ENCODE measurements around the gene CPED1.
"Not testable (repeated sequence)": the region's sequence is repeated elsewhere in the genome, so short reads cannot be mapped to it uniquely, and the experiment has no call there.

The CPED1 gene

DNA sequence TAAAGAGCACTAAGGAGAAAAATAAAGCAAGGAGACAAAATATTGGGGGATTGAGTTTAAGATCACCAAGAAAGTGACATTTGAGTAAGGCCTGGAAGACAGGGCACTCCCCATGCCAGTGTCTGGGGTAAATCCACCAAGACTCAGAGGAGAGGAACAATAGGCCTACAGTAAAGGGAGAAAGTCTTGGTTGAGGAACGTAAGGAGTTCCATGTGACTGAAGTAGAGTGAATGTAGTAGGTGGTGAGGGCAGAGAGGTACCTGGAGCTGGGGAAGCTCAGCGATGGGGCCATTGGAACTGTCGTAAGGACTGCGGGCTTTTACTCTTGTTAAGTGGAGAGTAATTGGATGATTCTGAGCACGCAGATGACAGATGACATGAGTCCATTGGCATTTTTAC, 69.4 kb downstream of the CPED1 start:
- no peaks in the 10 kb centered on the region for H3K9me3 ChIP-seq (ENCODE audit: control insufficient read depth, low read length)
- H3K4me1 ChIP-seq (ENCODE audit: control insufficient read depth, insufficient read depth, low read length) = no peaks in the 10 kb centered on the region
- no peak overlapping the region for H3K9ac ChIP-seq (ENCODE audit: low read length)
- H3K36me3 ChIP-seq (ENCODE audit: control insufficient read depth, insufficient read depth, low read length) = no peaks in the 10 kb centered on the region
- H3K27me3 ChIP-seq (ENCODE audit: control insufficient read depth, insufficient read depth, low read length) = no peaks in the 10 kb centered on the region
- H3K4me3 ChIP-seq (ENCODE audit: low read length) = no peak overlapping the region

DNA sequence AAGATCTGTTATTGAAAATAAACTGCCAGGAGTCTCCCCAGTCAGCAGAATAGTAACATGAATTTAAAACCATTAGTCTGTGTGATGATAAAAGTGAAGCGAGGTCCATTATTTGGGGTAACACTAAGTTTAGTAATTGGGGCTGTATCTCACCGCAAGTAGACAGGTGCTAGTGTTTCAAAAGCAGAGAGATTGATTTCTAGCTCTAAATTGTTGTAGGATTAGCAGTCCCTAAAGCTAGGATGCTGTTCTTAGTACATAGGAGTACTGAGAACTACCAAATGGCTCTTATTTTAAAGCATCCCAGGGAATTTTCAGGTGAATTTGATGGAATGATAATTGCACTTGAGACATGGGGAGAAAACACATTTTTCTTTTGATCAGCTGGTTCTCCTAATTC, 70.5 kb downstream of the CPED1 start:
- Histone ChIP-seq H3K4me1 (ENCODE audit: control insufficient read depth, insufficient read depth, low read length) (no peaks in the 10 kb centered on the region), H3K9me3 (ENCODE audit: control insufficient read depth, low read length) (no peaks in the 10 kb centered on the region), H3K4me3 (ENCODE audit: low read length) (no peak overlapping the region), H3K36me3 (ENCODE audit: control insufficient read depth, insufficient read depth, low read length) (no peaks in the 10 kb centered on the region), H3K9ac (ENCODE audit: low read length) (no peak overlapping the region), H3K27me3 (ENCODE audit: control insufficient read depth, insufficient read depth, low read length) (no peaks in the 10 kb centered on the region)

DNA sequence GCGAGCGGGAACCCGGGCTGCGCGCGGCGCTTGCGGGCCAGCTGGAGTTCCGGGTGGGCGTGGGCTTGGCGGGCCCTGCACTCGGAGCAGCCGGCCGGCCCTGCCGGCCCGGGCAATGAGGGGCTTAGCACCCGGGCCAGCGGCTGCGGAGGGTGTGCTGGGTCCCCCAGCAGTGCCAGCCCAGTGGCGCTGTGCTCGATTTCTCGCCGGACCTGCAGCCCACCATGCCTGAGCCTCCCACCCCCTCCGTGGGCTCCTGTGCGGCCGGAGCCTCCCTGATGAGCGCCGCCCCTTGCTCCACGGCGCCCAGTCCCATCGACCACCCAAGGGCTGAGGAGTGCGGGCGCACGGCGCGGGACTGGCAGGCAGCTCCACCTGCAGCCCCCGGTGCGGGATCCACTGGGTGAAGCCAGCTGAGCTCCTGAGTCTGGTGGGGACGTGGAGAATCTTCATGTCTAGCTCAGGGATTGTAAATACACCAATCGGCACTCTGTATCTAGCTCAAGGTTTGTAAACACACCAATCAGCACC, 71.5 kb downstream of the CPED1 start:
- not testable (repeated sequence) for H3K9ac ChIP-seq (ENCODE audit: low read length); H3K36me3 ChIP-seq (ENCODE audit: control insufficient read depth, insufficient read depth, low read length); H3K9me3 ChIP-seq (ENCODE audit: control insufficient read depth, low read length); H3K4me1 ChIP-seq (ENCODE audit: control insufficient read depth, insufficient read depth, low read length); H3K4me3 ChIP-seq (ENCODE audit: low read length); H3K27me3 ChIP-seq (ENCODE audit: control insufficient read depth, insufficient read depth, low read length)

DNA sequence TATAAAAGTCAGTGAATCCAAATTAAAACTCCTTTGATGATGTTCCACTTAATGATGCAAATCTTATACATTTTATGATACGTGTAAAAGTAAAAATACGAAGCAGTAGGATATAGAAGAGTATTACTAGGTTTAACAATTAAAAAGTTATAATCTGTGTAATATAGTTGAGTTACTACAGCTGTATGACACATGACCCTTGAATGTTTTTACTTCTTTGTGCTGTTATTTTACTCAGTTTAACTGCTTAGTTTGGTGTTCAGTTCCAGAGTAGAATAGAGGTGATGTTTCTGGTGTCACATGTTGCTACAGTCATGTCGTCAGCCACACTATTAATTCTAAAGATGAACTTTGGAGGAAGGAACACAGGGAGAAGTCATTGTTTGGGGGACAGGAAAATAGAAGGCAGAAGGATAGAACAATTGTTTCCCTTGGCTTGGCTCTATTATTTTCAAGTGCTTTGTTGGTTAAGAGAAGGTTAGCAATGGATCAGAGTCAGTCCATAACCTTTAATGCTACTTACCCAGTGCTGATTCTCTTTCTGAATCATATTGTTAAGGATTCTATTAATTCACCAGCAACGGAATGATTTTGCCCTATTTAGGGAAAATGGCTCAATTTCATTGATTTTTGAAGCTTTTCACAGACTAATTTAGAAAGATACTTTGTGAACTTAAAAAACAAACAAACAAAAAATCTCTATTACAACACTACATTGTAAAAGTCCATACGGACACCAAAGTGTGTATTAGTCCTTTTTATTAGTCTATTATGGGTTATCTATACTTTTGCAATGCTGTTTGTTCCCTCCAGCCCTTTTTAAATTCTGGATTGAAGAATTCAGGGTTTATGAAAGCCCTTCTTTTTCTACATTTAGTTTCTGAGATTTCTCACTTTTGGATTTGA, 73.4 kb downstream of the CPED1 start:
- H3K27me3 ChIP-seq (ENCODE audit: control insufficient read depth, insufficient read depth, low read length) = no peaks in the 10 kb centered on the region
- no peak overlapping the region for H3K9ac ChIP-seq (ENCODE audit: low read length)
- H3K4me3 ChIP-seq (ENCODE audit: low read length) = no peak overlapping the region
- no peaks in the 10 kb centered on the region for H3K4me1 ChIP-seq (ENCODE audit: control insufficient read depth, insufficient read depth, low read length)
- no peaks in the 10 kb centered on the region for H3K9me3 ChIP-seq (ENCODE audit: control insufficient read depth, low read length)
- no peaks in the 10 kb centered on the region for H3K36me3 ChIP-seq (ENCODE audit: control insufficient read depth, insufficient read depth, low read length)

DNA sequence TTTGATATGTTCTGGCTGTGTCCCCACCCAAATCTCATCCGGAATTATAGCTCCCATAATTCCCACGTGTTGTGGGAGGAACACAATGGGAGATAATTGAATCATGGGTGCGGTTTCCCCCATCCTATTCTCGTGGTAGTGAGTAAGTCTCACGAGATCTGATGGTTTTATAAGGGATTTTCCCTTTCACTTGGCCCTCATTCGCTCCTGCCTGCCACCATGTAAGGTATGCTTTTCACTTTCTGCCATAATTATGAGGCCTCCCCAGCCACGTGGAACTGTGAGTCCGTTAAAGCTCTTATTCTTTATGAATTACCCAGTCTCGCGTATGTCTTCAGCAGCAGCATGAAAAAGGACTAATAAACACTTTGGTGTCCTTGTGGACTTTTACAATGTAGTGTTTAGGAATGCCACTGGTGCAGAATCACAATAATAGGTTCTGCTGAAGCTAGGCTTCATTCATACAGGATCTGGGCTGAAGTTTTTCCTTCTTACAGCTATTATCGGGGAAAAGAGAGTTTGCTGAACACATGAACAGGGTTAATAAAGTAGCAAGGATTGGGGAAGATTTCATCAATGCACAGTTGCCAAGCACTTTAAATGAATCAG, 74.3 kb downstream of the CPED1 start:
- H3K4me1 ChIP-seq (ENCODE audit: control insufficient read depth, insufficient read depth, low read length) = no peaks in the 10 kb centered on the region
- H3K4me3 ChIP-seq (ENCODE audit: low read length) = no peak overlapping the region
- H3K9ac ChIP-seq (ENCODE audit: low read length) = no peak overlapping the region
- no peaks in the 10 kb centered on the region for H3K9me3 ChIP-seq (ENCODE audit: control insufficient read depth, low read length)
- H3K36me3 ChIP-seq (ENCODE audit: control insufficient read depth, insufficient read depth, low read length) = no peaks in the 10 kb centered on the region
- no peaks in the 10 kb centered on the region for H3K27me3 ChIP-seq (ENCODE audit: control insufficient read depth, insufficient read depth, low read length)

DNA sequence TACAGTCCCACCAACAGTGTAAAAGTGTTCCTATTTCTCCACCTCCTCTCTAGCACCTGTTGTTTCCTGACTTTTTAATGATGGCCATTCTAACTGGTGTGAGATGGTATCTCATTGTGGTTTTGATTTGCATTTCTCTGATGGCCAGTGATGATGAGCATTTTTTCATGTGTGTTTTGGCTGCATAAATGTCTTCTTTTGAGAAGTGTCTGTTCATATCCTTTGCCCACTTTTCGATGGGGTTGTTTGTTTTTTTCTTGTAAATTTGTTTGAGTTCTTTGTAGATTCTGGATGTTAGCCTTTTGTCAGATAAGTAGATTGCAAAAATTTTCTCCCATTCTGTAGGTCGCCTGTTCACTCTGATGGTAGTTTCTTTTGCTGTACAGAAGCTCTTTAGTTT, 79.2 kb downstream of the CPED1 start:
- H3K27me3 ChIP-seq (ENCODE audit: control insufficient read depth, insufficient read depth, low read length); H3K9ac ChIP-seq (ENCODE audit: low read length); H3K4me1 ChIP-seq (ENCODE audit: control insufficient read depth, insufficient read depth, low read length); H3K9me3 ChIP-seq (ENCODE audit: control insufficient read depth, low read length); H3K4me3 ChIP-seq (ENCODE audit: low read length); H3K36me3 ChIP-seq (ENCODE audit: control insufficient read depth, insufficient read depth, low read length): not testable (repeated sequence)

DNA sequence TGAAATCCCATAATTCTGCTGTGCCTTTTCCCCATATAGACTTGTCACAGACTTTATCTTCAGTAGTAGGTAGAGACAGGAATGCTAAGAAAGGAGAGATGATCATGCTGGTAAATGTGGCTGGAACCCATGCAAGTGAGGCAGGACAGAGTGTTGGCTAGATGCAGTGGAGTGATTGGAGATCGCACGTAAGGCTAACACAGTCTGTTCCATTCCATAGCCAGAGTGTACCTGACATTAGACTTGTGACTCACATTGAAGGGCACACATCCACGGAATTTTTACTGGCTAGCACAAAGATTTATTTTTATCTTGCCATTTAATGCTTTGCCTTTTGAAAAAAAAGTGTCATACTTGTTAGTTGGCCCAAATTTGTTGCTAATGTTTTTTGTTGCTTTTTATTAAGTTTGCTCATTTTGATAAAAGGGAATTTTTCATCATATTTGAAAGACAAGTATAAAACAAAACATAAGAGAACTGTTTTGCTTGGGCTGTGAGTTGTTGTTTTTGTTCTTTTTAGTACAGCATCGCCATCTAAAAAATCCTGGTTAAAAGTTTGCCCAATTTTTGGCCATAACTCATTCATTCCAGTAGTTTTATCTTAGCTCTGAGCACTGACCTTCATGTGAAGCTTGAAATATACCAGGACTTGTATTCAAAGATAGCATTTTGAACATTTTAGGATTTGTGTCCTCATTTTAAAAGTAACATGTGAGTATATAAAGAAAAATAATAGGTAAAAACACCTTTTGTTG, 81.0 kb downstream of the CPED1 start:
- H3K4me3 ChIP-seq (ENCODE audit: low read length) = no peak overlapping the region
- H3K36me3 ChIP-seq (ENCODE audit: control insufficient read depth, insufficient read depth, low read length) = no peaks in the 10 kb centered on the region
- H3K9me3 ChIP-seq (ENCODE audit: control insufficient read depth, low read length) = no peaks in the 10 kb centered on the region
- H3K27me3 ChIP-seq (ENCODE audit: control insufficient read depth, insufficient read depth, low read length) = no peaks in the 10 kb centered on the region
- H3K9ac ChIP-seq (ENCODE audit: low read length) = no peak overlapping the region
- no peaks in the 10 kb centered on the region for H3K4me1 ChIP-seq (ENCODE audit: control insufficient read depth, insufficient read depth, low read length)

DNA sequence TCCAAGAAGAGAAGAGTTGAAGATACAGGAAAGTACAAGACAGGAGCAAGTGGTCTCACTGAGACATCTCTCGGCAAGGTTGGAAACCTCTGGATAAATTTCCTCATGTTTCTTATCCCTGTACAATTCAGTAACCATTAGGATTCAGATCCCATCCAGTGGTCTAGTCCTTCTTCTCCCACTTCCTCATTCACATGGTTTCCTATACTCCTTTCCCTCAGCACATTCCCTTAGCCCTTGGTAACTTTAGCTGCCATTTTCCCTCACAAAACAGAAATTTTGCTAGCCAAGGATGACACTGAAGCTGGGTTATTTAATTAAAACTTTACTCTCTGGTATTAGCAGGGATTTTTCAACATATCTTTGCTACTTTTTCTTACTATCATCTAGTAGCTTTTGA, 82.6 kb downstream of the CPED1 start:
- H3K36me3 ChIP-seq (ENCODE audit: control insufficient read depth, insufficient read depth, low read length) = no peaks in the 10 kb centered on the region
- no peak overlapping the region for H3K9ac ChIP-seq (ENCODE audit: low read length)
- H3K4me3 ChIP-seq (ENCODE audit: low read length) = no peak overlapping the region
- no peaks in the 10 kb centered on the region for H3K27me3 ChIP-seq (ENCODE audit: control insufficient read depth, insufficient read depth, low read length)
- no peaks in the 10 kb centered on the region for H3K9me3 ChIP-seq (ENCODE audit: control insufficient read depth, low read length)
- H3K4me1 ChIP-seq (ENCODE audit: control insufficient read depth, insufficient read depth, low read length) = no peaks in the 10 kb centered on the region

DNA sequence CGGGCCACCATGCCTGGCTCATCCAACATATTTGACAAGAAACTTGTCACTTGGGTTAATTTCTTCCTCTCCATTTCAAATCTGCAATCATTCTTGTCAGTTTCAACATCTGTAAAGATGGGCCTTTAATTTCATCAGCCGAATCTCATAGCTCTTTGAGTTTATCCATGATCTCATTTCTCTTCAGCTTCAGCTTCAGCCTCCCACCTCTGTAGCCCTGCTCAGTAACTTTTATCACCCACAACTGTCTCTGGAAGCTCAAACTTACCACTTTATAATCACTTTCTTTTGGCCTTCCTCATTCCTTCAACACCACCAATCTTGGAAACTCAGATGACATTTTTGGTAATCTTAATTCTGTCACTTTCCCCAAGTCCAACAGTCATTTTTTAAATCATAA, 83.2 kb downstream of the CPED1 start:
- Histone ChIP-seq H3K9ac (ENCODE audit: low read length) (no peak overlapping the region), H3K9me3 (ENCODE audit: control insufficient read depth, low read length) (no peaks in the 10 kb centered on the region), H3K27me3 (ENCODE audit: control insufficient read depth, insufficient read depth, low read length) (no peaks in the 10 kb centered on the region), H3K4me3 (ENCODE audit: low read length) (no peak overlapping the region), H3K4me1 (ENCODE audit: control insufficient read depth, insufficient read depth, low read length) (no peaks in the 10 kb centered on the region), H3K36me3 (ENCODE audit: control insufficient read depth, insufficient read depth, low read length) (no peaks in the 10 kb centered on the region)

DNA sequence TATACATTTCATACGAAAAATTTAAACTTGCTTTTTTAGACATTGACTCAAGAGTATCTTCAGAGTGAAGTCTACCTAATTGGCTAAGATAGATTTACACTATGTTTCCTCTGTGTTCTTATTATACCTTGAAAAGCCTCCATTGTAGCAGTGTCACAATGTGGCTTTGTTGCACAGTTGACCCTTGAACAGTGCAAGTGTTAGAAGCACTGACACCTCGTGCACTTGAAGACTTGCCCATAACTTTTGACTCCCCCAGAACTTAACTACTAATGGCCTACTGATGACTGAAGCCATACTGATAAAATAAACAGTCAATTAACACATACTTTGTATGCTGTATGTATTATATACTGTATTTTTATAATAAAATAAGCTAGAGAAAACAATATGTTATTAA, 84.3 kb downstream of the CPED1 start:
- Histone ChIP-seq H3K9ac (ENCODE audit: low read length) (no peak overlapping the region), H3K4me1 (ENCODE audit: control insufficient read depth, insufficient read depth, low read length) (no peaks in the 10 kb centered on the region), H3K4me3 (ENCODE audit: low read length) (no peak overlapping the region), H3K36me3 (ENCODE audit: control insufficient read depth, insufficient read depth, low read length) (no peaks in the 10 kb centered on the region), H3K27me3 (ENCODE audit: control insufficient read depth, insufficient read depth, low read length) (no peaks in the 10 kb centered on the region), H3K9me3 (ENCODE audit: control insufficient read depth, low read length) (no peaks in the 10 kb centered on the region)

DNA sequence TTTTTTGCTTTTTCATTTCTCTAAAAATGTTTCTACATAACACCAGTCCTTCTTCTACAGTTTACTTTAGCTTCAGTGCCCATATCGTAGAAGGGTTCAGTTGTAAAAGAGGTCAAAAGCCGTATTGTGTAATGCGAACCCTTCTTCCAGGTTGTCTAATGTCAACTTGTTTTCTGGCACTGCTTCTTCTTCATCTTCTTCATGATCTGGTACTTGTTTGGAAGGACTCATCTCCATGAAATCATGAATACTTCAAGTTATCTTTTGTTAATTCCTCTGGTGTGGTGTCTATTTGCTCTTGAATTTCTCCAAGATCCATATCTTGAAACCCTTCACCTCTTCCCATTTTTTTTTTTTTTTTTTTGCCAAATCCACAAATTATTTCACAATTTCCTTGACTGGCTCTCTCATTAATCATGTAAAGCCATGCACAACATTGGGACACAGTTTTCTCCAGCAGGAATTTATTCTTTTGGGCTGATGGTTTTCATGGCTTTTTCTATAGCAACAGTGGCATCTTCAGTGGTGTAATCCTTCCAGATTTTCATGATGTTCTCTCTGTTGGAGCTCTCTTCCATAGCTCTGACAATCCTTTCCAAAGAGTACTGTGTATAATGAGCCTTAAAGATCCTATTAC, 85.1 kb downstream of the CPED1 start:
- Histone ChIP-seq H3K4me3 (ENCODE audit: low read length) (no peak overlapping the region), H3K9me3 (ENCODE audit: control insufficient read depth, low read length) (no peaks in the 10 kb centered on the region), H3K36me3 (ENCODE audit: control insufficient read depth, insufficient read depth, low read length) (no peaks in the 10 kb centered on the region), H3K9ac (ENCODE audit: low read length) (no peak overlapping the region), H3K27me3 (ENCODE audit: control insufficient read depth, insufficient read depth, low read length) (no peaks in the 10 kb centered on the region), H3K4me1 (ENCODE audit: control insufficient read depth, insufficient read depth, low read length) (no peaks in the 10 kb centered on the region)

DNA sequence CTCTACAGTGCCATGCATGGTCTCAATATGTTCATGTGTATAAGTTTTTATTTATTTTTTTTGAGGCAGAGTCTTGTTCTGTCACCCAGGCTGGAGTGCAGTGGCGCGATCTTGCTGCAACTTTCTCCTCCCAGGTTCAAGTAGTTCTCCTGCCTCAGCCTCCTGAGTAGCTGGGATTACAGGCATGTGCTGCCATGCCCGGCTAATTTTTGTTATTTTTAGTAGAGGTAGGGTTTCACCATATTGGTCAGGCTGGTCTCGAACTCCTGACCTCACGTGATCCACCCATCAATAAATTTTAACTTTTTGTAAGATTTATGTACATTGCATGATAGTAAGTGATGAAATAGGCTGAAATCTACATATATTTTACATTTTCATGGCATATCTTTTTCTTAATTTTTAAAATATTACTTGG, 86.9 kb downstream of the CPED1 start:
- H3K36me3 ChIP-seq (ENCODE audit: control insufficient read depth, insufficient read depth, low read length) = not testable (repeated sequence)

More for the DNA sequence above, 86.9 kb downstream of the CPED1 start:
- H3K9me3 ChIP-seq (ENCODE audit: control insufficient read depth, low read length); H3K4me3 ChIP-seq (ENCODE audit: low read length); H3K4me1 ChIP-seq (ENCODE audit: control insufficient read depth, insufficient read depth, low read length); H3K27me3 ChIP-seq (ENCODE audit: control insufficient read depth, insufficient read depth, low read length); H3K9ac ChIP-seq (ENCODE audit: low read length): not testable (repeated sequence)

Data from mucosa of stomach (tissue), 1 donor.